Measurements from ENCODE around the gene GLCCI1. TPM values are rescaled to one million over a fixed set of nuclear protein-coding genes. Genes with fewer than 3 reads are reported as not detected.

Gene GLCCI1
- total and polyA plus RNA-seq, 10 of the 15 experiments (the other 5 are each of a cell fraction or from before 2014, with no cell fraction given) = 12.6 to 92.0 (median 27.6) TPM

GRCh38 chr7:8082762-8083161 is 114.2 kb downstream of the GLCCI1 start (continued):
- TF ChIP-seq ZNF687 (IDR thresholded peaks at IDR 0.05) (no peak), EZH2 (IDR thresholded peaks at IDR 0.05; ENCODE audit: borderline replicate concordance, control insufficient read depth, low read depth, low read length) (no peak), LARP7 (IDR thresholded peaks at IDR 0.05) (no peak), POU2F2 (IDR thresholded peaks at IDR 0.05; ENCODE audit: borderline replicate concordance, low read depth, low read length) (no peak), EGR1 (IDR thresholded peaks at IDR 0.05; ENCODE audit: borderline replicate concordance in 1 of 2, low read depth in 2 of 2, low read length in 2 of 2) (no peak), IRF4 (IDR thresholded peaks at IDR 0.05; ENCODE audit: low read depth, low read length) (no peak), NKRF (conservative IDR thresholded peaks at IDR 0.05) (no peak)
